Spleen (tissue), 7 donors: ENCODE data around the gene HTR6.

ENCODE experiments used
- POLR2A ChIP-seq, 3 donors: fragments of 450-650 bp; IDR thresholded peaks; one replicate each; pipeline ENCODE4 v1.5.1; 2017; ENCODE audit warnings: antibody characterized with exemption in 3 of 3, mild to moderate bottlenecking in 1 of 3
- POLR2AphosphoS5 ChIP-seq, 3 donors: sonication (generic); formaldehyde crosslinking; IDR thresholded peaks; one replicate each; pipeline ENCODE4 v1.5.1; 2017; ENCODE audit warnings: antibody characterized with exemption in 3 of 3
- TF ChIP-seq, protein P1 (sequence below), 11 experiments: fragments of 200-600 bp in 7 of 11; fragments of 450-650 bp in 4 of 11; sonication (generic) in 4 of 11; IDR thresholded peaks in 8 of 11; conservative IDR thresholded peaks in 3 of 11; 1 replicate in 7 of 11; 2 replicates in 4 of 11; pipeline versions ENCODE4 v1.4.0 to v1.8.0; 2016 to 2021; ENCODE audit warnings: antibody characterized with exemption in 11 of 11, inconsistent platforms in 4 of 11, mild to moderate bottlenecking in 1 of 11
- donor health status: DM: no; HTN: no; CAD: no; lungs with moderate emphysema.
- donor health status: DM: no; HTN: no; CAD: no.
- donor health status: DM: no; HTN: no; CAD: no.

DNA sequence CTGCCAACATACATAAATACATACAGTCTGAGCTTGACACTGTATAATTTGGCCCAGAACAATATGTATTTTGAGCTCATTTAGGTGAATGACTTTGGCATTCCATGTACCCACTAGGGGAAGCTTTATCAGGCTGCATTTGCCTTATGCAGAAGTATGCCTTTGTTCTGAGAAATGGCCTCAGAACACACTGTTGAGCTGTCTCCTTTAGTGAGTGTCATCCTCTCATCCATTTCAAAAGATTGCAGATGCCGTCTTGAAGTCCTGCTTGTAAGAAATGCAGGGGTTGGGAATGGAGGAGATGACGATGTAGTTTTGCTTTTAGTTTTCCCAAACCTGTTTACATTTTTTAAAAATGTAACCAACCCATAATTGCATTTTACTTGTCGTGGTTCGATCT, 35.3 kb upstream of the HTR6 start:
- TF ChIP-seq, protein P1, sequence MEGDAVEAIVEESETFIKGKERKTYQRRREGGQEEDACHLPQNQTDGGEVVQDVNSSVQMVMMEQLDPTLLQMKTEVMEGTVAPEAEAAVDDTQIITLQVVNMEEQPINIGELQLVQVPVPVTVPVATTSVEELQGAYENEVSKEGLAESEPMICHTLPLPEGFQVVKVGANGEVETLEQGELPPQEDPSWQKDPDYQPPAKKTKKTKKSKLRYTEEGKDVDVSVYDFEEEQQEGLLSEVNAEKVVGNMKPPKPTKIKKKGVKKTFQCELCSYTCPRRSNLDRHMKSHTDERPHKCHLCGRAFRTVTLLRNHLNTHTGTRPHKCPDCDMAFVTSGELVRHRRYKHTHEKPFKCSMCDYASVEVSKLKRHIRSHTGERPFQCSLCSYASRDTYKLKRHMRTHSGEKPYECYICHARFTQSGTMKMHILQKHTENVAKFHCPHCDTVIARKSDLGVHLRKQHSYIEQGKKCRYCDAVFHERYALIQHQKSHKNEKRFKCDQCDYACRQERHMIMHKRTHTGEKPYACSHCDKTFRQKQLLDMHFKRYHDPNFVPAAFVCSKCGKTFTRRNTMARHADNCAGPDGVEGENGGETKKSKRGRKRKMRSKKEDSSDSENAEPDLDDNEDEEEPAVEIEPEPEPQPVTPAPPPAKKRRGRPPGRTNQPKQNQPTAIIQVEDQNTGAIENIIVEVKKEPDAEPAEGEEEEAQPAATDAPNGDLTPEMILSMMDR (IDR thresholded peaks at IDR 0.05 in 8 of 11, conservative IDR thresholded peaks at IDR 0.05 in 3 of 11) = no peak
- TF ChIP-seq POLR2A (IDR thresholded peaks at IDR 0.05) (no peak), POLR2AphosphoS5 (IDR thresholded peaks at IDR 0.05) (no peak)
